GM18499 (cell line): Measurements from ENCODE around the gene CDH6.
"Not testable (repeated sequence)": the region's sequence is repeated elsewhere in the genome, so short reads cannot be mapped to it uniquely, and the experiment has no call there.

Experiments used
- ATAC-seq: cut with Tn5 transposase; IDR thresholded peaks from one replicate; pipeline ENCODE4 v1.9.1; 2021; ENCODE audit warnings: moderate number of reproducible peaks; ENCODE audit not compliant: insufficient read depth, unreplicated experiment

CDH6 gene

DNA sequence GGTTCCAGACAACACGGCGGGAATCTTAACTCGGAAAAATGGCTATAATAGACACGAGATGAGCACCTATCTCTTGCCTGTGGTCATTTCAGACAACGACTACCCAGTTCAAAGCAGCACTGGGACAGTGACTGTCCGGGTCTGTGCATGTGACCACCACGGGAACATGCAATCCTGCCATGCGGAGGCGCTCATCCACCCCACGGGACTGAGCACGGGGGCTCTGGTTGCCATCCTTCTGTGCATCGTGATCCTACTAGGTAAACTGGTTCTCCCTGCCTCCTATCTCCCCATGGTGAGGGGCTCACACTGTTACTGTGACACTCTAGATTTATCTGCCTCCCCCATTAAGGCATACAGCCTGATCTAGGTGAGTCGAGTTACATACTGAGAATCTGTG, 124.2 kb downstream of the CDH6 start:
- ATAC-seq: no peak

DNA sequence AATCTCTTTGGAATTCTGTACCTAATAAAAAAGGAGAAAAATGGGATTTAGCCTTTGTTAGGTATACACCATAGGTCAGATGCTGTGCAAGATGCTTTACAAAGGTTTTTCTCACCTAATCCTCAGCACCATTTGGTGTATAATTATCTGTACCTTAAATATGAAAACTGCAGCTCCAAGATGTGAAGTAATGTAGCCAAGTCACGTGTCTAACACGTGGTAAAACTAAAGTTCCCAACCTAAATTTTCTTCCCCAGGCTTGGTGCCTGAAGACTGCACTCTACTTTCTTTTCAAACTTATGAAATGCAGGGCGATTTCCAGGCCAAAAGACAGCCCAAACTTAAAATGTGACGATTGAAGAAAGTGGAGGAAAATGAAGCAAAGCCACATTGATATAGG, 125.8 kb downstream of the CDH6 start:
- ATAC-seq: no peak

DNA sequence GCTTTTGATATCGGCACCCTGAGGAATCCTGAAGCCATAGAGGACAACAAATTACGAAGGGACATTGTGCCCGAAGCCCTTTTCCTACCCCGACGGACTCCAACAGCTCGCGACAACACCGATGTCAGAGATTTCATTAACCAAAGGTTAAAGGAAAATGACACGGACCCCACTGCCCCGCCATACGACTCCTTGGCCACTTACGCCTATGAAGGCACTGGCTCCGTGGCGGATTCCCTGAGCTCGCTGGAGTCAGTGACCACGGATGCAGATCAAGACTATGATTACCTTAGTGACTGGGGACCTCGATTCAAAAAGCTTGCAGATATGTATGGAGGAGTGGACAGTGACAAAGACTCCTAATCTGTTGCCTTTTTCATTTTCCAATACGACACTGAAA, 129.5 kb downstream of the CDH6 start:
- ATAC-seq: no peak

DNA sequence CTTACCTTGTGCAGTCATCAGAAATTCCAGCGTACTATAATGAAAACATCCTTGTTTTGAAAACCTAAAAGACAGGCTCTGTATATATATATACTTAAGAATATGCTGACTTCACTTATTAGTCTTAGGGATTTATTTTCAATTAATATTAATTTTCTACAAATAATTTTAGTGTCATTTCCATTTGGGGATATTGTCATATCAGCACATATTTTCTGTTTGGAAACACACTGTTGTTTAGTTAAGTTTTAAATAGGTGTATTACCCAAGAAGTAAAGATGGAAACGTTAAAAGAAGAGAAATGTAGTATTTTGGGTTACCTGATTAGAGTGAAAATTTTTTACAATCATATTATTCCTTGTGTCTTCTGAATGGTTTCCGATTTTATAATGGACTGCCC, 131.4 kb downstream of the CDH6 start:
- no peak for ATAC-seq

DNA sequence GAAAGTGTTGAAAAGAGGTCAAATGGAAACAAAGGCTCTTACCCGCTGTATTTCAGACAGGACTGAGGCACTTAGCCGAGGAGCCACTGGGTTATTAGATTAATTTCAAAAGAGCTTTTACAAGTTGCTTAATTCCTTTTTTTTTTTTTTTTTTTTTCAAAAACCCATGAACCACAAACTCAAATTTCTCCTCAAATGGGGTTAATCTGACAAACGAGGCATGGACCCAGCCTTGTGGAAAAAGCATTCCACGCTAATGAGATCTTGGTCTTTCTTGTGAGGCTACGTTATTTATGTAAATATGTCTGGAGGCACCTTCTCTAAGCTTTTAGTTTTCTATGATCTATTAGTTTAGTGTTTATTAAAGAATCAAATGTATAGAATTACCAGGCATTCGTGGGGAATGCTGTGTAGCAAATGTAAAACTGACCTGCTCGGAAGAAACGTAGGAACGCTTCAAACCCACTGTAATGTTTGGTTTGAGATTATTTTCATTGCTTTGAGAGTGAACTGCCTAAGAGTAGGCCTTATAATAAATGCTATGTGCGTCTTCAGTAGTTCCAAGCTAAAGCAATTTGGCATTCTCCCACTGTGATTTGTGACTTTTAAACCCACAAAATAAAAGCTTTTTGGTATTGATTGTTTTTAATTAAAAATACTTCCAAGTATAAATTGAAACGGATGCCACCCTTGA, 134.7 kb downstream of the CDH6 start:
- no peak for ATAC-seq

DNA sequence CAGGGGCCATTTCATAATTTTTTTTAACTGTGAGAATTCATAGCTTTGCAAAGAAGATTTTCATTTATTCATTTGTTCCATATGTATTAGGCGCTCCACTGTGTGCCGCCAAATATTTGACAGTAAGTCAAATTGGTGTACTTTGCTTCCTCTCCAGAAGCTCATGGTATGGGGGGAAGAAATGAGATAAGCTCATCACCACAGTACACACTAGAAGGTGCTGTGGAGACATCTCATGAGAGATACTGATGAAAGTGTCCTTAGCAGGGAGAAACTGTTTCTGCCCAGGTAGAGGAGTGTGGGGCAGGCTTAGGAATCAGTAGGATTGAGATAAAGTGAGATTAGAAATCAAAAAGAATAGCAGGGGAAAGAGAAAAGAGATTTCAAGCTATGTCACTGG, 136.2 kb downstream of the CDH6 start:
- no peak for ATAC-seq

DNA sequence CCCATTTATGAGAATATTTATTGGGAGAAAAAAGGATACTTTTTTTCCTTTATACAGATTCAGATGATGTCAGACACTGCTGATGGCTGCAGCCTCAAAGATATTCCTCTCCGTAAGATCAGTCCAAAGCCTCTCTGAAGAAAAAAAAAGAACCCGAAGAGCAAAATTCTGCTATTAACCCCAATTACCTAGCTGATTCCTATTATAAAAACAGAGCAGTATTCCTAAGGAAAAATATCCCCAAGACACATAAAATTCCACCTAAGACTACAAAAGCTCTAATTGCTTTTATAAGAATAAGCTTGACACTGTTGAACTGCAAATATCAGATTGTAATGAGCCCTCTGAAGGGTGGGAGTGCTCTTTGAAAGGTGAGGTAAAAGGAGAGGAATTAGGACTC, 138.7 kb downstream of the CDH6 start:
- ATAC-seq: no peak

DNA sequence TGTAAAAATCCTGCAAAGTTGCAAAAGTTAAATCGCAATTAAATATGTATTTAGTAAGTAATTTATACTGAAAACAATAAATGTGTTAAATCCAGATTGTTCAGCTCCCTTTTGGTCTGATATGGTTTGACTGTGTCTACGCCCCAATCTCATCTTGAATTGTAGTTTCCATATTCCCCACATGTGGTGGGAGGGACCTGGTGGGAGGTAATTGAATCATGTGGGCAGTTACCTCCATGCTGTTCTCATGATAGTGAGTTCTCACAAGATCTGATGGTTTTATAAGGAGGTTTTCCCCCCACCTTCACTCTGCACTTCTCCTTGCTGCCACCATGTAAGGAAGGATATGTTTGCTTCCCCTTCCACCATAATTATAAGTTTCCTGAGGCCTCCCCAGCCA, 140.0 kb downstream of the CDH6 start:
- no peak for ATAC-seq

DNA sequence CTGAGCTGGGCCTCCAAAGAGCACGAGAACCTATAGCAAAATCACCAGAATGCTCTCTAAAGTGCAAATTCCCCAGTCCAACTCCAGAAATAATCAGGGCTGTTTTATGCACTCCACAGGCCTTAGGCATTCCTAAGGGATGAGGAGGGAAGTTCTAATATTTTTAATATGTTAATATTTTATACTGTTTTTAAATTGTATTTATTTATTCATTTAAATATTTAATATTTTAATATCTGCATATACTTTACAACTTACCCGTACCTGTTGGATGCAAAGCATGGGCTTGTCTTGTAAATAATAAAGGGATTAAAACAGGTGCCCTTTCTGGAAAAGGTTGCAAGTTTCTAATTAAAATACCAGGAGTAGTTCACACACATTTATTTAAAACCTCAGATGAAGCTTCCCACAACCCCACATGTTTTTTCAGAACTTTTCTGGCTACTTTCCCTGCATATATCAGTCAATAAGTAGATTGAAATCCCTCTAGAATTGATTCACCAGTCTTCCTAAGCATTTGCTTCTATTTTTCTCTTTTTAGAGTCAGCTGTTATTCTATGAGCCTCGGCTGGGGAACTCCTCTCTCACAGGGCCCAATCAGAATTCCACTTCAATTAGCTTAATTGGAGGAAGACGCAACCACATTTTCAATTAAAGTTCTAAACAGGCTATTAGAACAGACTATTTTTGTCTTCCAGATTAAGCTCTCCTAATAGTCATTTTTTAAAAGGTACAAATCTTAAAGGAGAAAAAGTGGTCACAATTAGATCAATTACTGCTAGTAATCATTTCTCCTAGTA, 140.8 kb downstream of the CDH6 start:
- no peak for ATAC-seq

DNA sequence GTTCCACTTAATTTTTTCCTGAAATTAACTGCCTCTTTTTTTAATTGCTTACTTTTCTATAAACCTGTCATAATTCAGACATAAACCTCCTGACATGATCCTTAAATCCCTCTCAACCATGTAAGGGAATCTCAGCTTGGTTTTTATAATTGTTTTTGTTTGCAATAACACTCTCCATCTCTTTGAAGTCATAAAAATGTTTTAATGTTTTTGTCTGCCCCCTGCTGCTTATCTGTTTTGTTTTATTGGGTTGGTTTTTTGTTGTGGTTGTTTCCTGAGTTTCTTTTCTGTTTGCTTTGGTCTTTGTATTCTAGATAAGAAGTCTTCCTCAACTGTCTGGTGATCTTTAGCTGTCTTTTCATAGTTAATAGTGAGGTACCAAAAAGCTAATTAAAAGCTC, 142.0 kb downstream of the CDH6 start:
- no peak for ATAC-seq

DNA sequence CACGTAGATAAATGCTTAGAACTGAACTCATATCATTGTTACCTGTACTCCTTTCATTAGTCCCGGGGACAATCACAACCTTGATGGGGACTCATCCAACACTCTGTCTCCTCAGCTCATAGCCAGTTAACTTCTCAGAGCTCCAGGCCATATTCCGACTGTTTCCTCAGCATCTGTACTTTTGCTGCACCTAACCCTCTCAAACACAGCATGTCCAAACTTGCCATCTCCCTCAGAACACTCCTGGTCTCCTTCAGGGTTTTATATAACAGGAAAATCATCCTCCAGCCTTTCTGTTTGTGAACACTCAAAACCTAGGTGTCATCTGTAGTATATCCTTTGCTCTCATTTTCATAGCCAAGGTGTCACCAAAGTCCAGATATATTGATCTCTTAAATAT, 150.5 kb downstream of the CDH6 start:
- ATAC-seq: no peak

DNA sequence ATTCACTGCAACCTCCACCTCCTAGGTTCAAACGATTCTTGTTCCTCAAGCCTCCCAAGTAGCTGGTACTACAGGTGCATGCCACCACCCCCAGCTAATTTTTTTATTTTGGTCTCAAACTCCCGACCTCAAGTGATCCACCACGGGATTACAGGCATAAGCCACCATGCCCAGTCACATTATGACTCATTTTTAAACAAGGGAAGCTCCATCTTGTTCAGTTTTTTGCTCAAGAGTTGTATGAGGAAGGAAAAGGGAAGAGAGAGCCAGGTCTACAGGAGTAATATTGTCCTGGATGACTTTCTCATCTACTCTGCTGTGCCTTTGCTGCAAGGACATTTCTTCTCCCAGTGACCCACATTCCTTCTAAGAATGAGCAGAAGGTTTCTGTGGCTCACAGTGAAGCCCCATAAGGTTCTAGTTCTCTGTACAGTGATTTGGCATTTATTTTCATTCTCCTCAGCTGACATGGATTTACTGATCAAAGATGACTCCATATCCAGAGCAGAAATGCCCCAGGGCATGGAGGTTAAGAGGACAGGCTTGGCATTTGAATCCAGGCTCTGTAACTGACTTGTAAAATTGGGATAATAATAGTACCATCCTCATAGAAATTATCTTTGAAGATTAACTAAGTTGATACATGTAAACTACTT, 153.5 kb downstream of the CDH6 start:
- no peak for ATAC-seq

DNA sequence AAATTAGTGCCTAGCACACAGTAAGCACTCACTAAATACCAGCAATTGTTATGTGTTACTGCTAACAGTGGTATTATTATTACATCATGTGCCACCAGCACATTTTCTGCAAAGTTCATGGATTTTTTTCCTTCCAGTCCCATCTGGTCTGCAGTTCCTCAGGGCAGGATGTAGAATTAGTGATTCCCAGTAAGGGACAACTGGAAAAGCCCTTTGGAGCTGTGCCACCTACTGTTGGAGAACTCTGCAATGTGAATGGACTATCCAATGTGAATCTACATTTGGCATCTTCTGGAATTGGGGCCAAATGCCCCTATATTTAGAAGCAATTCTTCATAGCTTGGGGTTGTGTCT, 154.0 kb downstream of the CDH6 start:
- no peak for ATAC-seq

DNA sequence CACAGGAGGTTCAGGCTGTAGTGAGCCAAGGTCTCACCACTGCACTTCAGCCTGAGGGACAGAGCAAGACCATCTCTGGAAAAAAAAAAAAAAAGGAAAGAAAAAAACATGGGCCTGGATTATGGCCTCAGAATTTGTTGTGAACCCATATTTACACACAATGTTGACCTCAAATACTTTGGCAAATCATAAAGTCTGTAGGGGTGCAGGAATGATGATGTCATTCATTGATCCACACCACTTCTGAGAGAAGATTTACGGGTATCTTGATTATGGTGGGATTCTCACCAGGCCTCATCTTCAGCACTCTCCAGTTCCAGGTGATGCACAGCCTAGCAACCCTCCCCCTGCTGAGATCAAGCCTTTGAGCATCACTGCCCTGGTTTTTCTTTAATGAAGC, 156.9 kb downstream of the CDH6 start:
- no peak for ATAC-seq

DNA sequence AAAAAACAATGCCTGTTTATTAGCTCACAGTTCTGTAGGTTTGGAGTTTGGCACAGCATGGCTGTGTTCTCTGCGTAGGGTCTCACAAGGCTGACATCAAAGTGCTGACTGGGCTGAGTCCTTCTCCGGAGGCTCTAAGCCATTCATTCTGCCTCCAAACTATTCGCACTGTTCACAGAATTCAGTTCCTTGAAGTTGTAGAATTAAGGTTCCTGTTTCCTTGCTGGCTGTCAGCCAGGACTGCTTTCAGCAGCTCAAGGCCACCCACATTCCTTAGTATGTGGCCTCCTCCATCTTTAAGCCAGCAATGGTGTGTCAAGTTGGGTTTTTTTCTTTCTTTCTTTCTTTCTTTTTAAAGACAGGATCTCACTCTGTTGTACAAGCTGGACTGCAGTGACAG, 161.9 kb downstream of the CDH6 start:
- no peak for ATAC-seq

DNA sequence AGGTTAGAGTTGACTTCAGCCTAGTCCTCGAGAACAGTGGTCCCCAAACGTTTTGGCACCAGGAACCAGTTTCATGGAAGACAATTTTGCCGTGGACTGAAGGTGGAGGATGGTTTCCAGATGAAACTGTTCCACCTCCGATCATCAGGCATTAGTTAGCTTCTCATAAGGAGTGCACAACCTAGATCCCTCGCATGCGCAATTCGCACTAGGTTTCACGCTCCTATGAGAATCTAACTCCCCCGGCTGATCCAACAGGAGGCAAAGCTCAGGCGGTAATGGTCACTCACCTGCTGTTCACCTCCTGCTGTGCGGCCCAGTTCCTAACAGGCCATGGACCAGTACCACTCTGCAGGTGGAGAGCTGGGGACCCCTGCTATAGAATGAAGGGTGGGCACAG, 163.6 kb downstream of the CDH6 start:
- no peak for ATAC-seq

DNA sequence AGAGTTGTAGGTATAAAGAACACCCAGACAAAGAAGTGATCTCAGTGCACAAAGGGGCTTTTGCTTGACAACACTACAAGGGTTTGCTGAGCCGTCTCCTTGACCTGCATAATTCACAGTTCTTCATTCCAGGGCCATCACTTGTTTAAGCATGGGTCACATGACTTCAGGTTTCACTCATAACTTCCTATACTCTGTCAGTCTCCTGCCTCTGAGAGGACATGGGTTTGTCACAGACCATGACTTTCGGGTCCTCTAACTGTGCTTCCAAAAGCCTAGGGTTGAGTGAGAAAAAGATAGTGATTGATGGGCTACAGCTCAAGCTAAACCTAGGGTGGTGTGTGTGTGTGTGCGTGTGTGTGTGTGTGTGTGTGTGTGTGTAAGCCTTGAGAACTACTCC, 166.4 kb downstream of the CDH6 start:
- peak; percentile 70 for ATAC-seq

DNA sequence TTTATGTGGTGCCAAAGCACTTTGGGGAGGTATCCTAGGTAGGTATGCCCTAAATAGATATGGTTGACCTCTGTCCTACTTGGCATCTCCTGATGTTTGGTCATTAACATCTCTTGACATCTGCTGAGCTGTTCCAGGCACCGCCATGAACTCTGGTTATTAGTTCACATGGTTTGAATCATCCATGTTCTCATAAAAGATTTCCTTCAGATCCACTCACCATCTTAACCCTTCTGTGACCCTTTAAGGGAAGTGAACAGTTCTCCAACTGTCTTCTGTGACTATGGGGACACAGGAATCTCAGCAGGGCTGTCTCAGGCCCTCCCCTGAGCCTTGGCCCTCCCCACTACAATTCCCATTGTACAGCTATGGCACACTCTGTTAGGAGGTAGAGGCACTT, 167.7 kb downstream of the CDH6 start:
- no peak for ATAC-seq

DNA sequence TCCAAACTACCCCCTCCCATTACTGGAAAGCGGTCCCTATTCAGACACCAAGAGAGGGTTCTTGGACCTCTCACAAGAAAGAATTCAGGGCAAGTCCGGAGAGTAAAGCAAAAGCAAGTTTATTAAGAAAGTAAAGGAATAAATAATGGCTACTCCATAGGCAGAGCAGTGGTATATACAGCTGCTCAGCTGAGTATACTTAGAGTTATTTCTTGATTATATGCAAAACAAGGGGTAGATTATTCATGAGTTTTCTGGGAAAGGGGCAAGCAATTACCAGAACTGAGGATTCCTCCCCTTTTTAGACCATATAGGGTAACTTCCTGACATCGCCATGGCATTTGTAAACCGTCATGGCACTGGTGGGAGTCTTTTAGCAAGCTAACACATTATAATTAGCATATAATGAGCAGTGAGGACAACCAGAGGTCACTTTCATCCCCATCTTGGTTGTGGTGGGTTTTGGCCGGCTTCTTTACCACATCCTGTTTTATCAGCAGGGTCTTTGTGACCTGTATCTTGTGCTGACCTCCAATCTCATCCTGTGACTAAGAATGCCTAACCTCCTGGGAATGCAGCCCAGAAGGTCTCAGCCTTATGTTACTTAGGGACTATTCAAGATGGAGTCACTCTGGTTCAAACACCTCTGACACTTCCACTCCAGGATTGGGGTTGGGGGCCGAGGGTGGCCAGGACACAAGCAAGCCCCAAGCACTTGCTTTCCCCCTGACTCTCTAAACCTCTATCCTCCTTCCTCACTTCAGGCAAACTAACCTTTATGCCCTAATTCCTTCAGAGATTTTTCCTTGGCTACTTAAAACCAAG, 168.4 kb downstream of the CDH6 start:
- not testable (repeated sequence) for ATAC-seq

DNA sequence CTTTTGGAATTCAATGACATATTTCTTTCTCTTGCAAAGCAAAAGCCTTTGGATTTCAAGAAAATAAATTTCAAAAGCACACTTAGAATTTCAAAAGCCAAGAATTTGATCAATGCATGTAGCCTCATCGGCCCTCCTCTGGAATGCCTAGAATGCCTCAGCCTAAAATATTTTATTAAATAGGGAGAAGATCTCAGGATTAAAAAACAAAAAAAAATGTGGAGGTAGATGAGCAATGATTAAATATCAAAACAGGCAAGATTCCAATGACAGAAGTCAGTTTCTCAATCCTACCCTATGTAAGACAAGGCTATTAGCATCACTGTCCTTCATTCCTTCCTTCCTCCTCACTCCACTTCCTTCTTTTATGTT, 169.0 kb downstream of the CDH6 start:
- no peak for ATAC-seq
